ENCODE data around the gene EID2B.

DNA sequence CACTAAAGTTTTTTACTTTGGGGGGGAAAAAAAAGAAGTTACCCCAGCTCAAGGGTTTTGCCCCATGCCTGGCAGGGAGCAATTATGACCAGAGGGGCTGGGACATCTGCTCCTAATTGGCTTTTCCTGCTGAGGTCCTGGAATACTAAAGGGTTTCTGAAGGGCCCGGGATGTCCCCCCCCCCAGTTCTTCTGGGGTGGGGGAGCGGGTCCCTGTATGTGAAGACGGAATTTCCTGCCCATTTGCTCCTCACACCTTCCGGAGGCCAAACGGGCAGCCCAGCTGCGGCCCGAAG lies 35.0 kb downstream of the EID2B start:
- TF ChIP-seq, protein P1, sequence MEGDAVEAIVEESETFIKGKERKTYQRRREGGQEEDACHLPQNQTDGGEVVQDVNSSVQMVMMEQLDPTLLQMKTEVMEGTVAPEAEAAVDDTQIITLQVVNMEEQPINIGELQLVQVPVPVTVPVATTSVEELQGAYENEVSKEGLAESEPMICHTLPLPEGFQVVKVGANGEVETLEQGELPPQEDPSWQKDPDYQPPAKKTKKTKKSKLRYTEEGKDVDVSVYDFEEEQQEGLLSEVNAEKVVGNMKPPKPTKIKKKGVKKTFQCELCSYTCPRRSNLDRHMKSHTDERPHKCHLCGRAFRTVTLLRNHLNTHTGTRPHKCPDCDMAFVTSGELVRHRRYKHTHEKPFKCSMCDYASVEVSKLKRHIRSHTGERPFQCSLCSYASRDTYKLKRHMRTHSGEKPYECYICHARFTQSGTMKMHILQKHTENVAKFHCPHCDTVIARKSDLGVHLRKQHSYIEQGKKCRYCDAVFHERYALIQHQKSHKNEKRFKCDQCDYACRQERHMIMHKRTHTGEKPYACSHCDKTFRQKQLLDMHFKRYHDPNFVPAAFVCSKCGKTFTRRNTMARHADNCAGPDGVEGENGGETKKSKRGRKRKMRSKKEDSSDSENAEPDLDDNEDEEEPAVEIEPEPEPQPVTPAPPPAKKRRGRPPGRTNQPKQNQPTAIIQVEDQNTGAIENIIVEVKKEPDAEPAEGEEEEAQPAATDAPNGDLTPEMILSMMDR (IDR thresholded peaks at IDR 0.05), result no peak
- TF ChIP-seq EP300 (IDR thresholded peaks at IDR 0.05), result no peak

Data from ovary (tissue), 3 donors.